Astrocyte (in vitro differentiated cells and primary cell): Measurements from ENCODE around the gene SCAP. TPM values are rescaled to one million over a fixed set of nuclear protein-coding genes. Genes with fewer than 3 reads are reported as not detected.

Experiments used
- DNase-seq: peaks from one replicate; pipeline ENCODE4 v3.0.0-alpha.2; 2010; ENCODE audit warnings: low read depth
- FAIRE-seq: peaks from 2 replicates; lab custom pipeline; 2011; peaks lifted over from hg19 to GRCh38; lab: Jason Lieb, UNC
- H2AFZ ChIP-seq: 2 replicates; pipeline ENCODE4 v1.6.0; 2012; ENCODE audit warnings: low read depth, low read length, inconsistent platforms
- H3K27ac ChIP-seq: 2 replicates; pipeline ENCODE4 v1.5.1; 2011; ENCODE audit warnings: low read depth, low read length, inconsistent platforms
- H3K27me3 ChIP-seq: 2 replicates; pipeline ENCODE4 v1.6.0; 2011; ENCODE audit warnings: low read length, inconsistent platforms; ENCODE audit not compliant: insufficient read depth
- H3K36me3 ChIP-seq: 2 replicates; pipeline ENCODE4 v1.5.1; 2011; ENCODE audit warnings: low read length, inconsistent platforms; ENCODE audit not compliant: insufficient read depth
- H3K4me1 ChIP-seq: 2 replicates; pipeline ENCODE4 v1.5.1; 2011; ENCODE audit warnings: low read length, inconsistent platforms; ENCODE audit not compliant: insufficient read depth
- H3K4me2 ChIP-seq: 2 replicates; pipeline ENCODE4 v1.6.0; 2012; ENCODE audit warnings: low read length, inconsistent platforms
- H3K4me3 ChIP-seq: 2 replicates; pipeline ENCODE4 v1.5.1; 2011; ENCODE audit warnings: low read depth, mild to moderate bottlenecking, low read length, inconsistent platforms; ENCODE audit not compliant: insufficient read depth
- H3K79me2 ChIP-seq: 2 replicates; pipeline ENCODE4 v1.6.0; 2012; ENCODE audit warnings: mild to moderate bottlenecking, low read length, inconsistent platforms; ENCODE audit not compliant: insufficient read depth
- H3K9ac ChIP-seq: 2 replicates; pipeline ENCODE4 v1.6.0; 2012; ENCODE audit warnings: mild to moderate bottlenecking, low read length, inconsistent platforms
- H3K9me3 ChIP-seq: 2 replicates; pipeline ENCODE4 v1.5.1; 2012; ENCODE audit warnings: low read depth, mild to moderate bottlenecking, low read length, inconsistent platforms; ENCODE audit not compliant: insufficient read depth
- H4K20me1 ChIP-seq: 2 replicates; pipeline ENCODE4 v1.6.0; 2012; ENCODE audit warnings: low read length, inconsistent platforms; ENCODE audit not compliant: insufficient read depth
- H3K27ac Mint-ChIP-seq: one replicate; pipeline ENCODE4 v1.8.0; 2021; ENCODE audit warnings: mild to moderate bottlenecking, mixed read lengths; ENCODE audit not compliant: unreplicated experiment
- H3K27me3 Mint-ChIP-seq: one replicate; pipeline ENCODE4 v1.8.0; 2021; ENCODE audit warnings: low read depth, mixed read lengths; ENCODE audit not compliant: unreplicated experiment
- H3K36me3 Mint-ChIP-seq: one replicate; pipeline ENCODE4 v1.8.0; 2021; ENCODE audit warnings: low read depth, mixed read lengths; ENCODE audit not compliant: unreplicated experiment
- H3K4me1 Mint-ChIP-seq: one replicate; pipeline ENCODE4 v1.8.0; 2021; ENCODE audit warnings: low read depth, mixed read lengths; ENCODE audit not compliant: unreplicated experiment
- H3K4me3 Mint-ChIP-seq: one replicate; pipeline ENCODE4 v1.8.0; 2021; ENCODE audit warnings: mild to moderate bottlenecking, moderate library complexity, mixed read lengths; ENCODE audit not compliant: unreplicated experiment
- H3K9me3 Mint-ChIP-seq: one replicate; pipeline ENCODE4 v1.8.0; 2021; ENCODE audit warnings: mild to moderate bottlenecking, mixed read lengths; ENCODE audit not compliant: unreplicated experiment
- EZH2 ChIP-seq: IDR thresholded peaks from 2 replicates; pipeline ENCODE4 v1.6.1; 2012; ENCODE audit warnings: mild to moderate bottlenecking, low read length, inconsistent platforms; ENCODE audit not compliant: insufficient read depth
- total RNA-seq: library from RNA; stranded (reverse); gene quantifications from 2 replicates; pipeline ENCODE4 v1.2.1, GENCODE V29; 2021
- TF ChIP-seq, protein P1 (sequence below): IDR thresholded peaks from 2 replicates; pipeline ENCODE4 v1.5.1; 2011; ENCODE audit warnings: low read depth, mild to moderate bottlenecking, inconsistent platforms, low read length, moderate library complexity; ENCODE audit not compliant: insufficient read depth

SCAP gene
- total RNA-seq, 1 donor from 2014 or later = 47.9 TPM

DNA sequence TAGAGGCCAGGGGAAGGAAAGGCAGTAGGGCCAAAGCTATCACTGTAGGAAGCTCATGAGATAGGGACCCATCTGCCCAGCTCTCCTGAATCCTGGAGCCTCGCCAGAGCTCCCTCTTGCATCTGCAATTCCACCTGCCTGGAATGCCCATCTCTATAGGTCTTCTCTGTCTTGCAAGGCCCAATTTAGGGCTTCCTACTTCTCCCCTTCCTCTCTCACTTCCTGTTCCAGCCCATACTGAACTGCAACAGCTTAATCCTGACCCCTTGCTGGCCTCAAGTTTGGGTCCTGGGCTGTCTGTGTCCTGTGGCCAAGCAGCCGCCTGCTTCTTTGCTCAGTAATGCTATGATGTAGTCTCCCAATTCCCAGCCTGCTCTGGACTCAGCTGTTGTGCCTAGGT is 98.6 kb downstream of the SCAP start:
- Histone ChIP-seq H3K4me1 (peaks cover 13% of the 10 kb centered on the region), H3K27me3 (no peaks in the 10 kb centered on the region), H2AFZ (no peak overlapping the region), H3K9me3 (no peaks in the 10 kb centered on the region), H3K4me2 (no peak overlapping the region), H3K4me3 (no peak overlapping the region), H3K27ac (no peak overlapping the region), H3K9ac (no peak overlapping the region), H4K20me1 (peaks cover 8% of the 10 kb centered on the region), H3K79me2 (peaks cover 28% of the 10 kb centered on the region), H3K36me3 (no peaks in the 10 kb centered on the region)
- no peaks in the 10 kb centered on the region for H3K36me3 Mint-ChIP-seq
- DNase-seq (no peak), FAIRE-seq (no peak)
- H3K9me3 Mint-ChIP-seq = no peaks in the 10 kb centered on the region
- TF ChIP-seq, protein P1, sequence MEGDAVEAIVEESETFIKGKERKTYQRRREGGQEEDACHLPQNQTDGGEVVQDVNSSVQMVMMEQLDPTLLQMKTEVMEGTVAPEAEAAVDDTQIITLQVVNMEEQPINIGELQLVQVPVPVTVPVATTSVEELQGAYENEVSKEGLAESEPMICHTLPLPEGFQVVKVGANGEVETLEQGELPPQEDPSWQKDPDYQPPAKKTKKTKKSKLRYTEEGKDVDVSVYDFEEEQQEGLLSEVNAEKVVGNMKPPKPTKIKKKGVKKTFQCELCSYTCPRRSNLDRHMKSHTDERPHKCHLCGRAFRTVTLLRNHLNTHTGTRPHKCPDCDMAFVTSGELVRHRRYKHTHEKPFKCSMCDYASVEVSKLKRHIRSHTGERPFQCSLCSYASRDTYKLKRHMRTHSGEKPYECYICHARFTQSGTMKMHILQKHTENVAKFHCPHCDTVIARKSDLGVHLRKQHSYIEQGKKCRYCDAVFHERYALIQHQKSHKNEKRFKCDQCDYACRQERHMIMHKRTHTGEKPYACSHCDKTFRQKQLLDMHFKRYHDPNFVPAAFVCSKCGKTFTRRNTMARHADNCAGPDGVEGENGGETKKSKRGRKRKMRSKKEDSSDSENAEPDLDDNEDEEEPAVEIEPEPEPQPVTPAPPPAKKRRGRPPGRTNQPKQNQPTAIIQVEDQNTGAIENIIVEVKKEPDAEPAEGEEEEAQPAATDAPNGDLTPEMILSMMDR = no peak
- TF ChIP-seq EZH2 = no peak
- H3K27me3 Mint-ChIP-seq = no peaks in the 10 kb centered on the region
- H3K27ac Mint-ChIP-seq = no peak overlapping the region
- no peak overlapping the region for H3K4me3 Mint-ChIP-seq
- peaks cover 9% of the 10 kb centered on the region for H3K4me1 Mint-ChIP-seq

DNA sequence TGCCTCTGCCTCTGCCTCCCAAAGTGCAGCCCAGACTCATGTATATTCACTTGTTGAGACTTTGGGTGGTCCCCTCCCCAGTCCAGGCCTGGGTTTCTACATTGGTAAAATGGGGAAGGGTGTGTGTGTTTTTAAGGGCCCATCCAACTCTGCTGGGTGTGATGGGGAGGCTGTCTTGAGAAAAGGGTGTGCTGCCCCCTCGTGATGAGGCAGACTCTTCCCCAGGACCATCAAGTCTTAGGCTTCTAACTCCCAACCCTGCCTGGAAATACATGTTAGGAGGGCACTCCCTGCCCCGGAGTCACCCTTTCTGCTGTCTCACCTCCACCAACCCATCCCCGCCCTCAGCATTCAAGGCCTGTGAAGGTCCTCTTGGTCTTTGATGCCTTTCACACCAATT is 99.3 kb downstream of the SCAP start:
- H3K36me3 Mint-ChIP-seq = no peaks in the 10 kb centered on the region
- H3K36me3 ChIP-seq = no peaks in the 10 kb centered on the region
- H3K27me3 ChIP-seq = no peaks in the 10 kb centered on the region
- DNase-seq = no peak
- H3K4me3 Mint-ChIP-seq = no peak overlapping the region
- peaks cover 9% of the 10 kb centered on the region for H3K4me1 Mint-ChIP-seq
- no peaks in the 10 kb centered on the region for H3K9me3 Mint-ChIP-seq
- H3K4me3 ChIP-seq = no peak overlapping the region
- no peak overlapping the region for H3K9ac ChIP-seq
- no peak overlapping the region for H3K27ac Mint-ChIP-seq
- H2AFZ ChIP-seq = no peak overlapping the region
- H3K27ac ChIP-seq = no peak overlapping the region
- H3K9me3 ChIP-seq = no peaks in the 10 kb centered on the region
- H4K20me1 ChIP-seq = peaks cover under 1% of the 10 kb centered on the region
- peaks cover 20% of the 10 kb centered on the region for H3K79me2 ChIP-seq
- H3K4me2 ChIP-seq = no peak overlapping the region
- FAIRE-seq = no peak
- peaks cover 6% of the 10 kb centered on the region for H3K4me1 ChIP-seq
- H3K27me3 Mint-ChIP-seq = peaks cover 2% of the 10 kb centered on the region
- TF ChIP-seq, protein P1 = no peak
- no peak for TF ChIP-seq EZH2

DNA sequence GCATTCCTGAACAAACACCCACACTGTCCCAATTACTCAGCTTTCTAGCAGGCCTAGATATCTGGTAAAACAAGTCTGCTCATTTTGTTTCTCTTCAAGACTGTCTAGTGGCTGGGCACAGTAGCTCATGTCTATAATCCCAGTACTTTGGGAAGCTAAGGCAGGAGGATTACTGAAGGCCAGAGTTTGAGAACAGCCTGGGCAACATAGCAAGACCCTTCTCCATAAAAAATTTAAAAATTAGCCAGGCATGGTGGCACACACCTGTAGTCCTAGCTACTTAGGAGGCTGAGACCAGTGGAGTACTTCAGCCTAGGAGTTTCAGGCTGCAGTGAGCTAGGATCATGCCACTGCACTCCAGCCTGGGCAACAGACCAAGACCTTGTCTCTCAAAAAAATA is 101.2 kb downstream of the SCAP start:
- no peak for FAIRE-seq
- Mint-ChIP-seq H3K4me3 (no peak overlapping the region), H3K27me3 (peaks cover 2% of the 10 kb centered on the region), H3K36me3 (peaks cover under 1% of the 10 kb centered on the region), H3K27ac (no peak overlapping the region), H3K4me1 (peaks cover 7% of the 10 kb centered on the region), H3K9me3 (no peaks in the 10 kb centered on the region)
- Histone ChIP-seq H3K36me3 (no peaks in the 10 kb centered on the region), H3K4me1 (peaks cover 2% of the 10 kb centered on the region), H4K20me1 (no peaks in the 10 kb centered on the region), H3K27me3 (no peaks in the 10 kb centered on the region), H3K9me3 (no peaks in the 10 kb centered on the region), H3K9ac (no peak overlapping the region), H3K79me2 (peaks cover 8% of the 10 kb centered on the region), H2AFZ (no peak overlapping the region), H3K4me2 (no peak overlapping the region), H3K4me3 (no peak overlapping the region), H3K27ac (no peak overlapping the region)
- no peak for TF ChIP-seq EZH2
- TF ChIP-seq, protein P1 = no peak
- DNase-seq = no peak
